GM20431 (cell line): ENCODE measurements around the gene EXO5.
"Not testable (repeated sequence)": the region's sequence is repeated elsewhere in the genome, so short reads cannot be mapped to it uniquely, and the experiment has no call there.

Experiments used
- in situ Hi-C: fragments of 300-500 bp; cut with MseI, MboI; formaldehyde crosslinking; loops from one replicate; pipeline ENCODE4 v1.15.0; 2020; ENCODE audit warnings: low sequenced_read_pairs; ENCODE audit not compliant: unreplicated experiment

Gene EXO5

GRCh38 chr1:40539338-40539737, 30.8 kb downstream of the EXO5 start:
- in situ Hi-C loops = no loop called here

DNA sequence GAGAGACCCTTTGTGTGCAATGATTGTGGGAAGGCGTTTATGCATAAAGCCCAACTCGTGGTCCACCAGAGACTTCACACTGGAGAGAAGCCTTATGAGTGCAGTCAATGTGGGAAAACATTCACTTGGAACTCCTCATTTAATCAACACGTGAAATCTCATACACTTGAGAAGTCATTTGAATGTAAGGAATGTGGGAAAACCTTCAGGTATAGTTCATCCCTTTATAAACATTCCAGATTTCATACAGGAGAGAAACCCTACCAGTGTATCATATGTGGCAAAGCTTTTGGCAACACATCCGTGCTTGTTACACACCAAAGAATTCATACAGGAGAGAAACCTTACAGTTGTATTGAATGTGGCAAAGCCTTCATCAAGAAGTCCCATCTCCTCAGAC, 38.4 kb downstream of the EXO5 start:
- in situ Hi-C loops = no loop called here

- in situ Hi-C loops = no loop called here
Observed at GRCh38 chr1:40553017-40553416, 44.5 kb downstream of the EXO5 start.

GRCh38 chr1:40554807-40555206, 46.2 kb downstream of the EXO5 start:
- in situ Hi-C loops = not testable (repeated sequence)

- in situ Hi-C loops = no loop called here
Observed at GRCh38 chr1:40556121-40556520, 47.6 kb downstream of the EXO5 start.

DNA sequence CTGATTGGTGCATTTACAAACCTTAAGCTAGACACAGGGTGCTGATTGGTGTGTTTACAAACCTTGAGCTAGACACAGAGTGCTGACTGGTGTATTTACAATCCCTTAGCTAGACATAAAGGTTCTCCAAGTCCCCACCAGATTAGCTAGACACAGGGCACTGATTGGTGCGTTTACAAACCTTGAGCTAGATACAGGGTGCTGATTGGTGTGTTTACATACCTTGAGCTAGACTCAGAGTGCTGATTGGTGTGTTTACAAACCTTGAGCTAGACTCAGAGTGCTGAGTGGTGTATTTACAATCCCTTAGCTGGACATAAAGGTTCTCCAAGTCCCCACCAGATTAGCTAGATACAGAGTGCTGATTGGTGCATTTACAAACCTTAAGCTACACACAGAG, 49.7 kb downstream of the EXO5 start:
- in situ Hi-C loops = not testable (repeated sequence)

GRCh38 chr1:40562185-40562584, 53.6 kb downstream of the EXO5 start:
- in situ Hi-C loops = no loop called here

DNA sequence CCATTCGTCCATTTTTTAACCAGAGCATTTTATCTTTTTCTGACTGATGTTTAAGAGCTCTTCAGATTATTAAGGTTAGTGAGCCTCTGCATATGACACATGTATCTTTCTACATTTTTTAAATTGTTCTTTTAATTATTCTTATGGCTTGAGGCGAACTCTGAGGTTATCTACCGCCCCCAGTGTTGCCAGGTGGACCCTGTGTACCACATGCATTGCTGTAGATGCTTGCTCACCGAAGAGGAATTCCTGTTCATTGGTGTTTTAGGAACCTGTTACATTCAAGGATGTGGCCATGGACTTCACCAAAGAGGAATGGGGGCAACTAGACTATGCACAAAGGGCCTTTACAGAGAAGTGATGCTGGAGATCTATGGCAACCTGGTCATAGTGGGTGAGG, 54.7 kb downstream of the EXO5 start:
- in situ Hi-C loops = no loop called here

DNA sequence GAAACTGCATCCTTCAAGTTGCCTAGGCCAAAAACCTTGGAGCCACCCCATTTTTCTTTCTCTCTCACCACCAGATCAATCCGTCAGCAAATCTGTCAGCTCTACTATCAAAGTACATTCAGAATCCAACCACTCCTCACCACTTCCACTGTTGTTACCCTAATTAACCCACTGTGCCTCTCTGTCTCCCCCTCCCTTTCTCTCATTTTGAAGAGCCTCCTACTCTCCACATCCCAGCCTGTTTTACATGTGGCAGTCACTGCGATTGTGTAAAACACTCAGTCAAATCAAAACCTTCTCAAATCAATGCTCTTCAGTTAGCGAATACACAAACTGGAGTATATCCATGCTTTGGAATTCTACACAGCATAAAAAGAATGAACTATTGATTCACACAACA, 55.9 kb downstream of the EXO5 start:
- in situ Hi-C loops = no loop called here

DNA sequence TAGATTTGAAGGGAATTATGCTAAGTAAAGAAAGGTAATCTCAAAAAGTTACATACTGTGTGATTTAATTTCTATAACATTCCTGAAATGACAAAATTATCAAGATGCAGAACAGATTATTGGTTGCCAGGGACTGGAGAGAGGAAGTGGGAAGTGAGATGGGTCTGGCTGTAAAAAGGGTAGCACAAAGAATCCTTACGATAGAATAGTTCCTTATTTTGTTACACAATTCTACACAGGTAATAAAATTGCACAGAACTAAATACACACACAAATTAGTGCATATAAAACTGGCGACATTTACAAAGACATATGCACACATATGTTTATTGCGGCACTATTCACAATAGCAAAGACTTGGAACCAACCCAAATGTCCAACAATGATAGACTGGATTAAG, 56.3 kb downstream of the EXO5 start:
- in situ Hi-C loops = no loop called here
